Glomerular endothelial cell (primary cell): ENCODE measurements around the gene KRTAP9-4. TPM values are rescaled to one million over a fixed set of nuclear protein-coding genes. Genes with fewer than 3 reads are reported as not detected.
"Not testable (repeated sequence)": the region's sequence is repeated elsewhere in the genome, so short reads cannot be mapped to it uniquely, and the experiment has no call there.

ENCODE experiments used
- DNase-seq: peaks from one replicate; pipeline ENCODE4 v3.0.0-alpha.2; 2011; ENCODE audit warnings: low read depth, low spot score; ENCODE audit errors: extremely low read depth
- total RNA-seq: library from RNA; depleted of rRNA; stranded (reverse); fragments of >200 nt; gene quantifications from 2 replicates; pipeline ENCODE4 v1.2.3, GENCODE V29; 2015

Gene KRTAP9-4
- total RNA-seq, 1 donor from 2014 or later: not detected

DNA sequence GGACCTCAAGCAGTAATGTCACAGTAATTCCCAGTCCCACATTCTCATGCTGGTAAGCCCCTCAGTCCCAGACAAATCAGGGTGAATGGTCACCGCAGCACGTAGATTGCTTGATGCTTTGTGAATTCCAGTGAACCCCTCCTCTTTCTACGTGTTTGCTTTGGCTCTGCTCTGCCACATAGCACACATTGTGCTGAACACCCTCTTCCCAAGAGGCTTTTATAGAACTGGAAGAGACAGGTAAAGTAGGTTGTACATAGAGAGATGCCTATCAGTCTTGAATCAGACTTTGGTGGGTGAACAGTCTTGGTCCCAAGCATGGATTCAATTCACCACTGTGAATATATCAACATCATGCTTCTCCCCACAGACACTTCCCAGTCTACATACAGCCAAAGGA is 15.1 kb downstream of the KRTAP9-4 start:
- DNase-seq: no peak

DNA sequence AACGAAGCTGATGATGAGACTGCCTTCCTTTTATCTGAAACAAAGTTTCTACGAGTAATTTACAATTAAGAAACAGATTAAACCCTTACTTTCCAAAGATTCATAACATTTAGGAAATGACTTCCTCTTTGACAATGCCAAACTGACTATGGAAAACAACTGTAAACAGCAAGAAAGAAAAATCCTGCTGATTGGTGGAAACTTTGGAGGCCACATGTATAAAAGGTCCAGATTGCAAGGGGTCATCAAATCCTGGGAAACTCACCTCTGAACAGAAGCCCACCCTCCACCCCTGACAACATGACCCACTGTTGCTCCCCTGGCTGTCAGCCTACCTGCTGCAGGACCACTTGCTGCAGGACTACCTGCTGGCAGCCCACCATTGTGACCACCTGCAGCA is 15.6 kb downstream of the KRTAP9-4 start, which contains the start of gene KRTAP9-6:
KRTAP9-6 (plus strand) TSS at position 301 of the 400 bp plus-strand sequence; CDS start at position 301, 0 bp downstream.
- no peak for DNase-seq

DNA sequence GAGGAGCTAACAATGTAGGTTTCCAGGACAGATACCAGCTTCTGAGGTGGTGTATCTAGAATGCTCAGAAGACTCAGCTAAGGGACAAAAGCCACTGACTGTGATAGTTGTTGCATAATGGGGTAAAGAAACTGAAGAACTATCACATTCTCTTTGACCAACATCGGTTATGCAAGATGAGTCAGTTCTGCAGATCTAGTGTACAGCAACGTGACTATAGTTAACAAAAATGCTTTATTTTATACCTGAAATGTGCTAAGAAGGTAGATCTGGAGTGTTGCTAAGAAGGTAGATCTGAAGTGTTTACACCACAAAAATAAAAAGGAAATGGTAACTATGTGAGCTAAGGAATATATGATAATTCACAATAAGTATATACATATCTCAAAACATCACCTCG is 18.2 kb downstream of the KRTAP9-4 start:
- DNase-seq: no peak

DNA sequence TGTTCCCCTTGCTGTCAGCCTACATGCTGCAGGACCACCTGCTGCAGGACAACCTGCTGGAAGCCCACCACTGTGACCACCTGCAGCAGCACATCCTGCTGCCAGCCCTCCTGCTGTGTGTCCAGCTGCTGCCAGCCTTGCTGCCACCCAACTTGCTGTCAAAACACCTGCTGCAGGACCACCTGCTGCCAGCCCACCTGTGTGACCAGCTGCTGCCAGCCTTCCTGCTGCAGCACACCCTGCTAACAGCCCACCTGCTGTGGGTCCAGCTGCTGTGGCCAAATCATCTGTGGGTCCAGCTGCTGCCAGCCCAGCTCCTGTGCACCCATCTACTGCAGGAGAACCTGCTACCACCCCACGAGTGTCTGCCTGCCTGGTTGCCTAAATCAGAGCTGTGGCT is 21.8 kb downstream of the KRTAP9-4 start:
- DNase-seq: not testable (repeated sequence)

DNA sequence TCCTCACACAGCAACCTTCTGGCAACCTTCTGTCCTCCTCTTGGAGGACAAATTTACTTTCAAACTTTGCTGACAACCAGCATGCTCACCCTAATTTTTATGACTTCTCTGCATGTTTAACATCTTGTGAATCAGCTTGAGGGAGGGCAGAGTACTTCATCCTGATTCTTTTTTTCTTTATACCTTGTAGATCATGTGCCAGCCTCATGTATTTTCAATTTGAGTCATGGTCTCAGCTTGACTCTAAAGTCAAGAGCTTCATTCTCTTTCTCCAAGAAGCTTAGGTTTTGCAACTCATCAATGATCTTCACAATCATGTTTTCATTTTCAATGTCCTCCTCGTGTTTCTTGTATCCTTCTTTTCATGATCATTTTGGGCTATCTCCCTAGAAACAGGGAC is 22.4 kb downstream of the KRTAP9-4 start:
- no peak for DNase-seq

DNA sequence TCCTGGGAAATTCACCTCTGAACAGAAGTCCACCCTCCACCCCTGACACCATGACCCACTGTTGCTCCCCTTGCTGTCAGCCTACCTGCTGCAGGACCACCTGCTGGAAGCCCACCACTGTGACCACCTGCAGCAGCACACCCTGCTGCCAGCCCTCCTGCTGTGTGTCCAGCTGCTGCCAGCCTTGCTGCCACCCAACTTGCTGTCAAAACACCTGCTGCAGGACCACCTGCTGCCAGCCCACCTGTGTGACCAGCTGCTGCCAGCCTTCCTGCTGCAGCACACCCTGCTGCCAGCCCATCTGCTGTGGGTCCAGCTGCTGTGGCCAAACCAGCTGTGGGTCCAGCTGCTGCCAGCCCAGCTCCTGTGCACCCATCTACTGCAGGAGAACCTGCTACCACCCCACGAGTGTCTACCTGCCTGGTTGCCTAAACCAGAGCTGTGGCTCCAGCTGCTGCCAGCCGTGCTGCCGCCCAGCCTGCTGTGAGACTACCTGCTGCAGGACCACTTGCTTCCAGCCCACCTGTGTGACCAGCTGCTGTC is 26.2 kb downstream of the KRTAP9-4 start, which contains the start of gene KRTAP9-7:
KRTAP9-7 (plus strand) TSS at position 51 of the 543 bp plus-strand sequence; CDS start at position 51, 0 bp downstream.
- not testable (repeated sequence) for DNase-seq

DNA sequence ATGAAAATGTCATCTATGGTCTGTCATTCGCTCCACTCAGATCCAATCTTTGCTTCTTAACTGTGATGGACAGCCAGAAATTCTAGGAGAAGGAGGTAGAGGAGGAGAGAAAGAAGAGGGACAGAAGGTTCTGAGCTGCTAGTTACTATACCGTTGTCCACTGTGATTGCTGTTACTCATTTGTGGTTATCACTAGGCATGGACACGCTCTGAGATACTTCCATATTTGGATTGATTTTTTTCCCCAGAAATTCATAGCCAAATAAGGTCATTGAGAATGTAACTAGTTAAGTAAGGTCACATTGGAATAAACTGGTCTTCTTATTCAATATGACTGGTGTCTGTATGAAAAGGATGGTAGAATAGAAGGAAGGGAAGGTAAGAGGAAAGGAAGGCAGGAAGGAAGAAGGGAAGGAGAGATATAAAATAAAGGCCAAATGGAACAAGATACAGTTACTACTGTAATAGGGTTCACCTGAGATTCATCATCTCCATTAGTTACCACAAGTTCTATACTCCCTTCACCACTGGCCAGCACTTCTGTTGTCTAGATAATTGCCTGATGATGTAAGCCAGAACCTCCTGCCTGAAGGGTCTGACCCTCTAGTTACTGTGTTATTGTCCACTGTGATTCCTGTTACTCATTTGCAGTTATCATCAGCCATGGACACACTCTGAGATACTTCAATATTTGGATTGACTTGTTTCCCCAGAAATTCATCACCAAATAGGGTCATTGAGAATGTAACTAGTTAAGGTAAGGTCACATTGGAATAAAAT is 28.9 kb downstream of the KRTAP9-4 start:
- DNase-seq: no peak

DNA sequence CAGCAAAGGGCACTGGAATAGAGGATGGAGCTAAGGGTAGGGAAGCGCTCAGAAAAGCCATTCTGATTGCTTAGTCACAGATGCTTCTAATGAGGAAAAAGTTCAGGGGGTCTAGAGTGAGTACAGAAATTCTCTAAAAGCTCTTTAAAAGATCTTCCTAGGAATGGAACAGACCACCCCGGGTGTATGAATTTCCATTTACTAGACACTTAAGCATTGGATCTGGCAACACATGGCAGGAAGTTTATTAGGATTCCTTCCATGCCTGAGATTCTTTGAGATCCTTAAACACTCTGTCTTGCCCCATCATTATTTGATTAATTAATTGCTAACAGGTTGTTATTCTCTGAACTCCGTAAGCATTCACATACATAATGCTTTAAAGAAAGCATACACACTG is 34.6 kb downstream of the KRTAP9-4 start:
- no peak for DNase-seq

DNA sequence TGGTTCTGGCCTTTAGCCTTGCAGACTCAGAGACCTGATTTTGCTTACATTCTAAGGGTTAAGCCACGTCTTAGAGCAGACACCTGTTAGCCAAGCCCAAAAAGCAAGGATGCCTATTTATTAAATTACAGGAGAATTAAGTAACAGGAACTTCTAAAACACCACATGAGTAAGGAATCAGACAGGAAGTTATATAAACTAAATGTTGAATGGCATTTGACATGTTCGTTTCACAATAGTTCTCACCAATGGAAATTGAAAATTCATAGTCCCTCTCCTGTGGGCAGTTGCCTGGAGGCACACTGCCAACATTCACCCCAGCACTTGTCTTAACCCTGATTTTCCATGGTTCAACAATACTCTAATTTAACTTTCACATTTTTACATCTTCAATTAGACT is 35.1 kb downstream of the KRTAP9-4 start:
- no peak for DNase-seq

DNA sequence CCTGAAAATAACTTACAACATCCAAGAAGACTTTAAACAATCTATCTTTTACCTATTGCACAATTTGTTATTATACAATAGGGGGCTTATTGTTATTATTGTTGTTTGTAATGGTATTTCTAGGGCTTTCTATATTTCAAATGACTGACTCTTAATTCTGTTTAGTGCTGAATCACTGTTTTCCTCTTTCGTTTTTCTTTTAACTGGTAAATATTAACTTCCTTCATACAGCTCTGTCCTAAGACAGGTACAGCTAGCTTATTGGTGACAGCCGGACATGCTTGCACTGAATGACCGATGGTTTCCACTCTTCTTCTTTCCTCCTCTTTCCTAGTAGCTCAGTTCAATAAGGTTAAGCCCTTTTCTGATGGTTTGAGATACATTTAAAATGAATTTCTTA is 37.6 kb downstream of the KRTAP9-4 start:
- no peak for DNase-seq

DNA sequence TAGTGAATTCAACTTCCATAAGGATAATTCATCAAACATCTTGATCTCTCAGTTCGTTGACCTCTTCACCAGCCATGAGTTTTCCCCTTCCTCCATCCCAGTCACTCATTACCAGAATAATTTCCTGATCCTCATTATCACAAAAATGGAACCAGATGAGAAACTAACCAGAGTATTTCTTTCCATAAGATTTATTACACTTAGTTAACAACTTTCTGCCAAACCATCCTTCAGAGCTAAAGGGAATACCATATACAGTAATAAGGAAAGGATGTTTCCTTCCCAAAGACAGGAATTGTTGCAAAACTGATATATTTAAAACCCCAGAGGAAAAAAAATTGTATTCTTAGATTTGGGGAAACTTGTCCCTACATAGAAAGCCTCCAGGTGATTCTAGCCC is 44.5 kb downstream of the KRTAP9-4 start:
- DNase-seq: no peak

DNA sequence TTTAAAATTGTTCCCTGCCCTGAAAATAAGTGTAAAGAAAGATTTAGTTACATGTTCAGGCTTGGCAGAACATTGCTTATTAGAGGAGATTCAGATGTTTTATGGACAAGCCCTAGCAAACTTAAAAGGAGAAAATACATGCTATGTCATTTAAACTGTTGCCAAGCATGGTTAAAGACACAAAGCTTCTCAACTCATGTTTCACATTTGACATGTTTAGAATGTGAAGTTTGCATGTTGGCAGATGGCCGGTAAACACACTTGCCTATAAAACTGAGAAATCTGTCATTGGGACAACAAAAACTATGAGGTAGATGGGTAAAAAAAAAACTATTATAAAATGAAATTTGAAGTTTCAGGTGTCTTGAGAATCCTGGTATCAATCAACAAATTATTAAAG is 47.4 kb downstream of the KRTAP9-4 start:
- DNase-seq: no peak

DNA sequence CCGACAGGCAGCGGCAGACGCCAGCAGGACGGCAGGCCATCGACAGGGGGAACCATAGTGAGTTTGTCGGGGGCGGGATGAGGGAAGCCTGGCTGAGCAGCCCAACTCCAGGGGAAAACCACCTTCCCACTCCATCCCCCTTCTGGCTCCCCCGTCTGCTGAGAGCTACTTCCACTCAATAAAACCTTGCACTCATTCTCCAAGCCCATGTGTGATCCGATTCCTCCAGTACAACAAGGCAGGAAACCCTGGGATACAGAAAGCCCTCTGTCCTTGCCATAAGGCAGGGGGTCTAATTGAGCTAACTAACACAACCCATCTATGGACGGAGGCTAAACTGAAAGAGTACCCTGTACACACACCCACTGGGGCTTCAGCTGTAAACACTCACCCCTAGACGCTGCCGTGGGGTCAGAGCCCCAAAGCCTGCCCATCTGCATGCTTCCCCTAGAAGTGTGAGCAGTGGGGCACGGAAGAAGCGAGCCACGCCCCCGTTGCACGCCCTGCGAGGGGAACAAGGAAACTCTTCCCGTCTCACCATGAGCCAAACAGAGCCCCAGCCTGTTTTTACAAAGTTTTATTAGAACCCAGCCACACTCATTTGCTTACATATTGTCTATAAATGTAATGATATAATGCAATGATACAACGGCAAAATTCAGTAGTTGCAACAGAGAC is 49.1 kb downstream of the KRTAP9-4 start:
- no peak for DNase-seq

Other genes starting within 250 kb of the KRTAP9-4 start
- gene KRTAP3-2, start 249.8 kb upstream of the KRTAP9-4 start, total RNA-seq: not detected in 2 replicates
- not detected in 2 replicates for gene KRTAP3-1, start 240.6 kb upstream of the KRTAP9-4 start, total RNA-seq
- gene KRTAP1-5, start 222.5 kb upstream of the KRTAP9-4 start, total RNA-seq: 0.29 and 0.82 TPM in 2 replicates
- gene KRTAP1-4, start 219.5 kb upstream of the KRTAP9-4 start, total RNA-seq: not detected in 2 replicates
- not detected in 2 replicates for gene KRTAP1-3, start 214.8 kb upstream of the KRTAP9-4 start, total RNA-seq
- gene KRTAP1-1, start 208.2 kb upstream of the KRTAP9-4 start, total RNA-seq: not detected in 2 replicates
- not detected in 2 replicates for gene KRTAP2-1, start 202.4 kb upstream of the KRTAP9-4 start, total RNA-seq
- gene KRTAP2-2, start 194.5 kb upstream of the KRTAP9-4 start, total RNA-seq: not detected in 2 replicates
- 1.8 and 5.4 TPM in 2 replicates for gene KRTAP2-3, start 189.6 kb upstream of the KRTAP9-4 start, total RNA-seq
- not detected in 2 replicates for gene KRTAP2-4, start 183.8 kb upstream of the KRTAP9-4 start, total RNA-seq
- not detected in 2 replicates for gene KRTAP4-7, start 165.5 kb upstream of the KRTAP9-4 start, total RNA-seq
- not detected in 2 replicates for gene KRTAP4-8, start 151.5 kb upstream of the KRTAP9-4 start, total RNA-seq
- gene KRTAP4-16, start 147.5 kb upstream of the KRTAP9-4 start, total RNA-seq: not detected in 2 replicates
- gene KRTAP4-9, start 144.3 kb upstream of the KRTAP9-4 start, total RNA-seq: not detected in 2 replicates
- not detected in 2 replicates for gene KRTAP4-11, start 131.3 kb upstream of the KRTAP9-4 start, total RNA-seq
- not detected in 2 replicates for gene KRTAP4-12, start 125.5 kb upstream of the KRTAP9-4 start, total RNA-seq
- not detected in 2 replicates for gene KRTAP4-6, start 109.1 kb upstream of the KRTAP9-4 start, total RNA-seq
- gene KRTAP4-5, start 99.9 kb upstream of the KRTAP9-4 start, total RNA-seq: not detected in 2 replicates
- not detected in 2 replicates for gene KRTAP4-4, start 88.9 kb upstream of the KRTAP9-4 start, total RNA-seq
- not detected in 2 replicates for gene KRTAP4-3, start 81.5 kb upstream of the KRTAP9-4 start, total RNA-seq
- not detected in 2 replicates for gene KRTAP4-2, start 71.5 kb upstream of the KRTAP9-4 start, total RNA-seq
- gene KRTAP4-1, start 64.8 kb upstream of the KRTAP9-4 start, total RNA-seq: not detected in 2 replicates
- gene KRTAP9-1, start 59.8 kb upstream of the KRTAP9-4 start, total RNA-seq: not detected in 2 replicates
- not detected in 2 replicates for gene KRTAP9-2, start 23.0 kb upstream of the KRTAP9-4 start, total RNA-seq
- gene KRTAP9-3, start 17.2 kb upstream of the KRTAP9-4 start, total RNA-seq: not detected in 2 replicates
- gene KRTAP9-8, start 11.7 kb upstream of the KRTAP9-4 start, total RNA-seq: not detected in 2 replicates
- not detected in 2 replicates for gene KRTAP9-9, start 5.7 kb downstream of the KRTAP9-4 start, total RNA-seq
- gene KRTAP9-6, start 15.7 kb downstream of the KRTAP9-4 start, total RNA-seq: not detected in 2 replicates
- gene KRTAP9-7, start 26.0 kb downstream of the KRTAP9-4 start, total RNA-seq: not detected in 2 replicates
- gene KRTAP29-1, start 53.2 kb downstream of the KRTAP9-4 start, total RNA-seq: not detected in 2 replicates
- gene KRTAP16-1, start 59.6 kb downstream of the KRTAP9-4 start, total RNA-seq: not detected in 2 replicates
- gene KRTAP17-1, start 66.0 kb downstream of the KRTAP9-4 start, total RNA-seq: not detected in 2 replicates
- gene KRT33A, start 101.1 kb downstream of the KRTAP9-4 start, total RNA-seq: not detected in 2 replicates
- not detected in 2 replicates for gene KRT33B, start 120.1 kb downstream of the KRTAP9-4 start, total RNA-seq
- 0.35 TPM in 1 of 2 replicates, not detected in the other for gene KRT34, start 132.6 kb downstream of the KRTAP9-4 start, total RNA-seq
- gene KRT31, start 147.9 kb downstream of the KRTAP9-4 start, total RNA-seq: not detected in 2 replicates
- not detected in 2 replicates for gene KRT37, start 174.9 kb downstream of the KRTAP9-4 start, total RNA-seq
- not detected in 2 replicates for gene KRT38, start 191.3 kb downstream of the KRTAP9-4 start, total RNA-seq
- not detected in 2 replicates for gene KRT32, start 217.7 kb downstream of the KRTAP9-4 start, total RNA-seq
- not detected in 2 replicates for gene KRT35, start 231.5 kb downstream of the KRTAP9-4 start, total RNA-seq
- gene KRT36, start 240.2 kb downstream of the KRTAP9-4 start, total RNA-seq: not detected in 2 replicates